ENCODE measurements around the gene KIN. TPM values are rescaled to one million over a fixed set of nuclear protein-coding genes. Genes with fewer than 3 reads are reported as not detected.

KIN gene
- polyA plus RNA-seq, 1 donor = 14.7 TPM

Other genes with a start within 250 kb of the KIN start
- 6.8 TPM for gene ITIH5, start 121.0 kb downstream of the KIN start, polyA plus RNA-seq
- 0.52 TPM for gene ITIH2, start 84.7 kb downstream of the KIN start, polyA plus RNA-seq
- gene ATP5F1C, start 184 bp upstream of the KIN start, polyA plus RNA-seq = 318 TPM
- gene TAF3, start 30.5 kb upstream of the KIN start, polyA plus RNA-seq = 5.0 TPM

All from large intestine (tissue), 1 donor.